Measurements from ENCODE around the gene NEDD1.

GRCh38 chr12:96886998-96887677, 19.9 kb upstream of the NEDD1 start:
- no peak for TF ChIP-seq POLR2A (IDR thresholded peaks at IDR 0.05)
- no peak for TF ChIP-seq CTCF (IDR thresholded peaks at IDR 0.05)

All from Peyer's patch (tissue), 4 donors.